TTC549 (cell line): Measurements from ENCODE around the gene GIGYF1.
"Not testable (repeated sequence)": the region's sequence is repeated elsewhere in the genome, so short reads cannot be mapped to it uniquely, and the experiment has no call there.

Source experiments
- FAIRE-seq: peaks from 2 replicates; lab custom pipeline; 2012; peaks lifted over from hg19 to GRCh38; lab: Jason Lieb, UNC

GIGYF1 gene

GRCh38 chr7:100671353-100672327 is 22.4 kb downstream of the GIGYF1 start:
- FAIRE-seq: no peak

GRCh38 chr7:100670074-100670473 is 24.0 kb downstream of the GIGYF1 start:
- no peak for FAIRE-seq

GRCh38 chr7:100669106-100669505 is 24.9 kb downstream of the GIGYF1 start:
- FAIRE-seq: not testable (repeated sequence)

GRCh38 chr7:100668069-100668449 is 26.0 kb downstream of the GIGYF1 start:
- no peak for FAIRE-seq

- no peak for FAIRE-seq
Observed at GRCh38 chr7:100667331-100668068, 26.6 kb downstream of the GIGYF1 start.

GRCh38 chr7:100665168-100665726 is 28.8 kb downstream of the GIGYF1 start:
- FAIRE-seq: no peak

- not testable (repeated sequence) for FAIRE-seq
Observed at GRCh38 chr7:100662194-100662776, 31.8 kb downstream of the GIGYF1 start.

- no peak for FAIRE-seq
Observed at GRCh38 chr7:100655908-100656674, 38.0 kb downstream of the GIGYF1 start, which contains the start of gene ACTL6B. Gene ACTL6B, minus strand, starts transcription at chr7:100656448. Its CDS starts 94 bp downstream, at chr7:100656354.

GRCh38 chr7:100654908-100655831 is 38.9 kb downstream of the GIGYF1 start:
- no peak for FAIRE-seq

- no peak for FAIRE-seq
Observed at GRCh38 chr7:100649826-100650565, 44.1 kb downstream of the GIGYF1 start.

GRCh38 chr7:100642534-100642907 is 51.5 kb downstream of the GIGYF1 start:
- no peak for FAIRE-seq

- no peak for FAIRE-seq
Observed at GRCh38 chr7:100641860-100642533, 52.1 kb downstream of the GIGYF1 start.

- no peak for FAIRE-seq
Observed at GRCh38 chr7:100641463-100641859, 52.6 kb downstream of the GIGYF1 start, which contains the start of gene TFR2. Gene TFR2, minus strand, starts transcription at chr7:100641552. Its CDS starts 43 bp downstream, at chr7:100641509.

- no peak for FAIRE-seq
Observed at GRCh38 chr7:100640517-100641440, 53.3 kb downstream of the GIGYF1 start.

- no peak for FAIRE-seq
Observed at GRCh38 chr7:100639995-100640516, 54.0 kb downstream of the GIGYF1 start.

- FAIRE-seq: no peak
Observed at GRCh38 chr7:100632951-100633717, 60.9 kb downstream of the GIGYF1 start.

GRCh38 chr7:100630066-100630465 is 64.0 kb downstream of the GIGYF1 start:
- no peak for FAIRE-seq
